HG03045 (cell line): ENCODE measurements around the gene KLHL7.
"Not testable (repeated sequence)": the region's sequence is repeated elsewhere in the genome, so short reads cannot be mapped to it uniquely, and the experiment has no call there.

Experiments used
- ATAC-seq: cut with Tn5 transposase; IDR thresholded peaks from one replicate; pipeline ENCODE4 v1.9.1; 2021; ENCODE audit warnings: mild to moderate bottlenecking, moderate library complexity; ENCODE audit not compliant: unreplicated experiment

Gene KLHL7

GRCh38 chr7:23212395-23212794 is 106.8 kb downstream of the KLHL7 start:
- no peak for ATAC-seq

- ATAC-seq = no peak
Observed at GRCh38 chr7:23212841-23213240, 107.3 kb downstream of the KLHL7 start.

- ATAC-seq = no peak
Observed at GRCh38 chr7:23213755-23214154, 108.2 kb downstream of the KLHL7 start.

DNA sequence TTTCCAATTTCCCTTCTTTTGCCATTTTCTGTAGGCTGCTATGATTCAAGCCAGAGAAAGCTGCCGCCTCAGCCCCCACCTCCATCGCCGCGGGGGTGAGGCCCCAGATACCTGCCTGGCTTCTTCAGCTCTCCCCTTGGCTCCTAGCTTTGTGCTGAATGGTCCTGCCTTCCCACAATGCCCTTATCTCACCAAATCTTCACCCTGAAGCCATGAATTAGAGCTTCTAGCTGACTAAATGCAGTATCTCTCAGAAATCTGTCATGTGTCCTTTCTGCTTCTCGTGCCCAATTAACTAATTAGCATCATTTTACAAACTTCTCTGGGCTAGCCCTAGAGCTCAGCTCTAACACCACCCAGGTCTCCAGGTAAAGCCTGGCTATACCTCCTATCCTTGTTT is 108.8 kb downstream of the KLHL7 start:
- ATAC-seq = no peak

- no peak for ATAC-seq
Observed at GRCh38 chr7:23214938-23215337, 109.4 kb downstream of the KLHL7 start.

- ATAC-seq = no peak
Observed at GRCh38 chr7:23216021-23216420, 110.4 kb downstream of the KLHL7 start.

DNA sequence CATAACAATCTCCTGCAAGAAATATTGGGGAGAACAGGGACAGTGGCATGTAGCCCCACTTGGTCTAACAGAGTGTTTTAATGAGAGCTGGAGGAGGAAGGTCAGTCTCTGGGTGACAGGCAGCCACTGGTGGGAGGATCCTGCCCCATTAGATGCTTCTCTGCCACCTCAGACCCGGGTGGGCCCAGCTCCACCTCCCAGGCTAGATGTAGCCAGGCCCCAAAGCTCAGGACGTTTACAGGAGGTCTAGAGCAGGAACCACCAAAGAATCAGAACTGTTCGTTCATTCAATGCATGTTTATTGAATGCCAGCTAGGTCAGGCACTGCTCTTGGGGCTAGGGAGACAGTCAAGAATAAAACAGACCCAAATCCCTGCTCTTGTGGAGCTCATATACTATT is 112.6 kb downstream of the KLHL7 start:
- no peak for ATAC-seq

DNA sequence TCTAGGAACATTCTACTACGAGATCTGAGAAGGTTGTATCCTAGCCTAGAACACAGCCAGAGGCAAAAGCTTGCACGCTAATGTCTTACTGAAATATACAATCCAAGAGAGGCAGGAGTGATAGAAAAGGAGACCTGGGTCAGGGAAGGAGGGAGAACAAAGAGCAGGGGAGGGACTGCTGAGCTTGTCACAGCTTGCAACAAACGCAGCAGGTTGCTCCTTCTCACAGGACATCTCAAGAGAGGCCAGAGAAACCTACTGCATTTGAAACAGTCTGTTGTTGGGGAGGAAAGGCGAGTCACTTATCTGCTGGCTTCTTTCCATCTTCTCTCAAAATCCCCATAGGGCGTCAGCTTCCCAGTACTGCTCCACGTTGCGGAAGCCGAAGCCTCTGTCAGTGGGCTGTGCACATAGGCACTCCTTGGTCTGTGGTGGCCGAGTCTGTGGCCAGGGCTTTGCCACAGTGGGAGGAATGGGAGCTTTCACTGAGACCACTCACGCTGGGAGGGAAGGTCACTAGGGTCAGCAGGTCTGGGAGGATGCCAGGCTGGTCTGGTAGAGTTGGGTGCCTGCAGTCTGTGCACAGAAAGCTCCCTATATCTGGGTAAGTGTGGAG is 115.2 kb downstream of the KLHL7 start:
- ATAC-seq = no peak

DNA sequence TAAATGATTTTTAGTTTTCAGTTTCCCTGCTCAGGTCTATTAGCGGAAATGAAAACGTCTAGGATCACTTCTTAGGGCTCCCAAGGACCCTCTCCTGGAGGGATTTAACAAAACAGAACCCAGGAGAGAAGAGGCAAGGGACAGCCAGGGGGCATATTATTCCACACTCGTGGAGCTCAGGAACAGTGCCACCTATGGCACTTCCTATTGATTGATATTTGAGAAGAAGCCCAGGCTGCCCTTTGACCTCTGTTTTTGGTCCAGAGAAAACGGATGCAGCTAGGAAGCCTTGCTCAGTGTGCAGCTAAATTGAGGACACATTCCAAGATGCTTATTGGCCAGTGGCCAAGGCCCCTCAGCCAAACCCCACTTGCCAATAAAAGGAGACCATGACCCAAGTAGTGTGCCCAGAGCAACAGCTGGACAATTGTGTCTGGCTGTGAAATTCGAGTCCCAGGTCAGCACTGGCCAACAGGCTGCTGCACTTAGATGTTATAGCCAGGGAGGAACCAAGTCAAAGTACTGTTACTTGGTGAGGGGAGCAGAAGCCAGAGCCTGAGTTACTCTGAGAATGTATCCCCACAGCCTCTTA is 117.0 kb downstream of the KLHL7 start:
- no peak for ATAC-seq

- not testable (repeated sequence) for ATAC-seq
Observed at GRCh38 chr7:23224364-23224763, 118.8 kb downstream of the KLHL7 start.

DNA sequence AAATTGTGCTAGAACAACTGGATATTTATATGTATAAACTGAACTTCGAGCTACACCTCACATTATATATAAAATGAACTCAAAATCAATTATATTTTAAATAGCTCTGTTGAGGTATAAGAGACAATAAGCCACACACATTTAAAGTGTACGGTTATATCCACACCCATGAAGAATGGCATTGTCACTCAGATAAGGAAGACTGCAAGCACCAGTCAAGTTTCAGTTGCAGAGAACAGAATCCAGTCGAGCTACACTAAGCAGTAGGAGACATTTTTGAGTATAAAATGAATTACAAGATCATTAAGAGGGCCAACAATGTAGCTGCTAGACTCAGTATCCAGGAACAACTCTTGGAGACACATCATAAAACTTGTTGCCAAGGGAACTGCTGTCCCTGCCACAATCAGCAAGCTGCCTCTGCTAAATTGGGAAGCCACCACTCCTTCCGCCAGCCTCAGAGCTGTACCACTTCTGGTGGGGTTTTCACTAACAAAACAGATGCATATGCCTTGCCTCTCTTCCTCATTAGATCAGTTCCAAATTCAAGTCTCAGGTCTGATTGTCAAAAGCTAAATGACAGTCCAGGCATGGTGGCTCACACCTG is 121.4 kb downstream of the KLHL7 start:
- ATAC-seq = no peak
